B cell (primary cell): ENCODE measurements around the gene DKK3.

Experiments used
- EZH2 ChIP-seq: IDR thresholded peaks from 2 replicates; pipeline ENCODE4 v1.6.1; 2012; ENCODE audit warnings: borderline replicate concordance, low read depth, mild to moderate bottlenecking, moderate library complexity, low read length; ENCODE audit not compliant: insufficient read depth, poor library complexity, severe bottlenecking
- TF ChIP-seq, protein P1 (sequence below): fragments of 200-600 bp; IDR thresholded peaks from one replicate; pipeline ENCODE4 v1.8.0; 2022; ENCODE audit warnings: antibody characterized with exemption, mild to moderate bottlenecking

- TF ChIP-seq, protein P1, sequence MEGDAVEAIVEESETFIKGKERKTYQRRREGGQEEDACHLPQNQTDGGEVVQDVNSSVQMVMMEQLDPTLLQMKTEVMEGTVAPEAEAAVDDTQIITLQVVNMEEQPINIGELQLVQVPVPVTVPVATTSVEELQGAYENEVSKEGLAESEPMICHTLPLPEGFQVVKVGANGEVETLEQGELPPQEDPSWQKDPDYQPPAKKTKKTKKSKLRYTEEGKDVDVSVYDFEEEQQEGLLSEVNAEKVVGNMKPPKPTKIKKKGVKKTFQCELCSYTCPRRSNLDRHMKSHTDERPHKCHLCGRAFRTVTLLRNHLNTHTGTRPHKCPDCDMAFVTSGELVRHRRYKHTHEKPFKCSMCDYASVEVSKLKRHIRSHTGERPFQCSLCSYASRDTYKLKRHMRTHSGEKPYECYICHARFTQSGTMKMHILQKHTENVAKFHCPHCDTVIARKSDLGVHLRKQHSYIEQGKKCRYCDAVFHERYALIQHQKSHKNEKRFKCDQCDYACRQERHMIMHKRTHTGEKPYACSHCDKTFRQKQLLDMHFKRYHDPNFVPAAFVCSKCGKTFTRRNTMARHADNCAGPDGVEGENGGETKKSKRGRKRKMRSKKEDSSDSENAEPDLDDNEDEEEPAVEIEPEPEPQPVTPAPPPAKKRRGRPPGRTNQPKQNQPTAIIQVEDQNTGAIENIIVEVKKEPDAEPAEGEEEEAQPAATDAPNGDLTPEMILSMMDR: no peak
- no peak for TF ChIP-seq EZH2
These were observed 33.0 kb downstream of the DKK3 start for GRCh38 chr11:11975201-11976092.
